ENCODE measurements around the gene TANC2. TPM values are rescaled to one million over a fixed set of nuclear protein-coding genes. Genes with fewer than 3 reads are reported as not detected.

The TANC2 gene
- total RNA-seq, 1 experiment from 2014 or later = 77.5 TPM

DNA sequence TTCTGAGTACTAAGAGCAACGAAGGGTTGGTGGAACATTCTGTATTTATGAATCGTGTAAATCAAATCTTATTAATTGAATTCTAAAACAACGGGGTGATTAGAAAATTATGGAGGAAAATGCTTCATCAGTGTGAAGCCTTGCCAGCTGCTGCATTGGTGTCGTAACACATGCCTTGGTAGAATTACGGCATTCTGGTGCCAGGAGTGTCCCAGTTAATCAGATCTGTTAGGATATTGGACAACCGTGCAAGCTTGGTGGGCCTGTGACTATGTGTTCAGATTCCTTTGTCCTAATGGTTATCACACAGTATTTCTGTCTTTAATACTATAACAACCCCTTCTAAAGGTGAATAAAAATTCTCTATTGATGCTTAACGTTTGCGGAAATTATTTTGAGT is 44.2 kb upstream of the TANC2 start:
- no peak overlapping the region for H3K27ac ChIP-seq (ENCODE audit: low read length)
- H3K4me3 ChIP-seq (ENCODE audit: low read depth in 2 of 2, low read length in 2 of 2) = no peak overlapping the region
- ATAC-seq (no peak), DNase-seq (ENCODE audit: low read depth, low spot score) (no peak)
- ChIA-PET POLR2A (interaction anchor here (0.7 kb wide), 1 partner anchor 9 kb away, joined by 9 read pairs; no protein-coding TSS in a partner anchor), CTCF (no interaction called here)
- TF ChIP-seq POLR2AphosphoS5 (IDR thresholded peaks at IDR 0.05; ENCODE audit: low read depth, low read length) = no peak
- TF ChIP-seq SIN3A (IDR thresholded peaks at IDR 0.05; ENCODE audit: borderline replicate concordance, insufficient read depth, low read depth, low read length) = no peak
- TF ChIP-seq, protein P1, sequence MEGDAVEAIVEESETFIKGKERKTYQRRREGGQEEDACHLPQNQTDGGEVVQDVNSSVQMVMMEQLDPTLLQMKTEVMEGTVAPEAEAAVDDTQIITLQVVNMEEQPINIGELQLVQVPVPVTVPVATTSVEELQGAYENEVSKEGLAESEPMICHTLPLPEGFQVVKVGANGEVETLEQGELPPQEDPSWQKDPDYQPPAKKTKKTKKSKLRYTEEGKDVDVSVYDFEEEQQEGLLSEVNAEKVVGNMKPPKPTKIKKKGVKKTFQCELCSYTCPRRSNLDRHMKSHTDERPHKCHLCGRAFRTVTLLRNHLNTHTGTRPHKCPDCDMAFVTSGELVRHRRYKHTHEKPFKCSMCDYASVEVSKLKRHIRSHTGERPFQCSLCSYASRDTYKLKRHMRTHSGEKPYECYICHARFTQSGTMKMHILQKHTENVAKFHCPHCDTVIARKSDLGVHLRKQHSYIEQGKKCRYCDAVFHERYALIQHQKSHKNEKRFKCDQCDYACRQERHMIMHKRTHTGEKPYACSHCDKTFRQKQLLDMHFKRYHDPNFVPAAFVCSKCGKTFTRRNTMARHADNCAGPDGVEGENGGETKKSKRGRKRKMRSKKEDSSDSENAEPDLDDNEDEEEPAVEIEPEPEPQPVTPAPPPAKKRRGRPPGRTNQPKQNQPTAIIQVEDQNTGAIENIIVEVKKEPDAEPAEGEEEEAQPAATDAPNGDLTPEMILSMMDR (IDR thresholded peaks at IDR 0.05) = no peak
- no peak for TF ChIP-seq TCF7L2 (IDR thresholded peaks at IDR 0.05; ENCODE audit: low read depth, low read length)
- TF ChIP-seq, protein P2, sequence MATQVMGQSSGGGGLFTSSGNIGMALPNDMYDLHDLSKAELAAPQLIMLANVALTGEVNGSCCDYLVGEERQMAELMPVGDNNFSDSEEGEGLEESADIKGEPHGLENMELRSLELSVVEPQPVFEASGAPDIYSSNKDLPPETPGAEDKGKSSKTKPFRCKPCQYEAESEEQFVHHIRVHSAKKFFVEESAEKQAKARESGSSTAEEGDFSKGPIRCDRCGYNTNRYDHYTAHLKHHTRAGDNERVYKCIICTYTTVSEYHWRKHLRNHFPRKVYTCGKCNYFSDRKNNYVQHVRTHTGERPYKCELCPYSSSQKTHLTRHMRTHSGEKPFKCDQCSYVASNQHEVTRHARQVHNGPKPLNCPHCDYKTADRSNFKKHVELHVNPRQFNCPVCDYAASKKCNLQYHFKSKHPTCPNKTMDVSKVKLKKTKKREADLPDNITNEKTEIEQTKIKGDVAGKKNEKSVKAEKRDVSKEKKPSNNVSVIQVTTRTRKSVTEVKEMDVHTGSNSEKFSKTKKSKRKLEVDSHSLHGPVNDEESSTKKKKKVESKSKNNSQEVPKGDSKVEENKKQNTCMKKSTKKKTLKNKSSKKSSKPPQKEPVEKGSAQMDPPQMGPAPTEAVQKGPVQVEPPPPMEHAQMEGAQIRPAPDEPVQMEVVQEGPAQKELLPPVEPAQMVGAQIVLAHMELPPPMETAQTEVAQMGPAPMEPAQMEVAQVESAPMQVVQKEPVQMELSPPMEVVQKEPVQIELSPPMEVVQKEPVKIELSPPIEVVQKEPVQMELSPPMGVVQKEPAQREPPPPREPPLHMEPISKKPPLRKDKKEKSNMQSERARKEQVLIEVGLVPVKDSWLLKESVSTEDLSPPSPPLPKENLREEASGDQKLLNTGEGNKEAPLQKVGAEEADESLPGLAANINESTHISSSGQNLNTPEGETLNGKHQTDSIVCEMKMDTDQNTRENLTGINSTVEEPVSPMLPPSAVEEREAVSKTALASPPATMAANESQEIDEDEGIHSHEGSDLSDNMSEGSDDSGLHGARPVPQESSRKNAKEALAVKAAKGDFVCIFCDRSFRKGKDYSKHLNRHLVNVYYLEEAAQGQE (IDR thresholded peaks at IDR 0.05; ENCODE audit: insufficient read depth in 1 of 2, low read depth in 2 of 2, low read length in 1 of 2) = no peak
- H3K27me3 ChIP-seq (ENCODE audit: control insufficient read depth, insufficient read depth, low read length) = no peaks in the 10 kb centered on the region
- no peaks in the 10 kb centered on the region for H3K4me1 ChIP-seq (ENCODE audit: control insufficient read depth, insufficient read depth, low read length)
- intact Hi-C loops (cut with micrococcal nuclease; ENCODE audit: unreplicated experiment) (no loop called here), in situ Hi-C loops (cut with HindIII; ENCODE audit: low pct_unique_long_range_greater_than_20kb, low sequenced_read_pairs) (no loop called here)
- no peaks in the 10 kb centered on the region for H3K9me3 ChIP-seq (ENCODE audit: control insufficient read depth, insufficient read depth, low read depth, low read length)
- H3K36me3 ChIP-seq (ENCODE audit: control insufficient read depth, insufficient read depth, low read length) = no peaks in the 10 kb centered on the region
- BruUV-seq (replicated peaks) = no TSS peak

DNA sequence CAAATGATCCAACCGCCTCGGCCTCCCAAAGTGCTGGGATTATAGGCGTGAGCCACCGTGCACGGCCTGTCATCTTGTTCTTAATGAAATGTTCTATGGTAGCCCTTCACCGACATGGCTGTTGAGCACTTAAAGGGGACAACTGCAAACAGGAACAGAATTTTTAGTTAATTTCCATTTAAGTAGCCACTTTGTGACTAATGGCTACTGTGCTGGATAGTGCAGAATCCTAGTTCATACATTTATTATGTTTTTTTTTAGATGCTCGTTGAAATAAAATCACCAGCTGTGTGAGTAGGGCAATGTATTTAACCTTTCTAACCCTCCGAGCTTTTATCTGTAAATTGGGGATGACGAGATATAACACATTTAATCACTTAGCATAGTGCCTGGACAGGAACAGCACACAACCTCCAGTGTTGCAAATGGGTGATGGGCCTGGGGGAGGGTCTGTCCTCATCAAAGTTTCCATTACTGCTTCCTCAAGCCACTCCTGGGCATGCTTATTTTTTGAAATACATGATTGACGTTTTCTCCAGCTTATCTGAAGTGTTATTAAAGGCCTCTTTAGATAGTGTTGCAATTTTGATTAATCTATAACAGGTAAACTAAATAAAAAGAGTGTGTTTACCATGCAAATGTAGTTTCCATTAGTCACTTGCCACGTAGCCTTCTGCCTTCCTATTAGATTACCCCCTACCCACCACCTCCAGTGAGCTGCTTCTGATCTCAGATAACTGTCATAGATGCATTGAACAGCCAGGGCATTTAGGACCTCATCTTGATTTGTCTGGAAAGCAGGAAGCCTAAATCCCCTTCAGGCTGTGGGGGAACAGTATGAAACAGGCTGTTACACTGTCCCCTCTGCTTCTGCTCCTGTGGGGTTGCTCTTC is 42.5 kb upstream of the TANC2 start:
- in situ Hi-C loops (cut with HindIII; ENCODE audit: low pct_unique_long_range_greater_than_20kb, low sequenced_read_pairs) (no loop called here), intact Hi-C loops (cut with micrococcal nuclease; ENCODE audit: unreplicated experiment) (no loop called here)
- DNase-seq (ENCODE audit: low read depth, low spot score) (no peak), ATAC-seq (no peak)
- no peaks in the 10 kb centered on the region for H3K27me3 ChIP-seq (ENCODE audit: control insufficient read depth, insufficient read depth, low read length)
- TF ChIP-seq SIN3A (IDR thresholded peaks at IDR 0.05; ENCODE audit: borderline replicate concordance, insufficient read depth, low read depth, low read length) (no peak), TCF7L2 (IDR thresholded peaks at IDR 0.05; ENCODE audit: low read depth, low read length) (no peak), POLR2AphosphoS5 (IDR thresholded peaks at IDR 0.05; ENCODE audit: low read depth, low read length) (no peak)
- TF ChIP-seq, protein P1 (IDR thresholded peaks at IDR 0.05) = no peak
- TF ChIP-seq, protein P2 (IDR thresholded peaks at IDR 0.05; ENCODE audit: insufficient read depth in 1 of 2, low read depth in 2 of 2, low read length in 1 of 2) = no peak
- H3K4me3 ChIP-seq (ENCODE audit: low read depth in 2 of 2, low read length in 2 of 2) = no peak overlapping the region
- BruUV-seq (replicated peaks) = no TSS peak
- H3K9me3 ChIP-seq (ENCODE audit: control insufficient read depth, insufficient read depth, low read depth, low read length) = no peaks in the 10 kb centered on the region
- ChIA-PET POLR2A (no interaction called here), CTCF (no interaction called here)
- H3K4me1 ChIP-seq (ENCODE audit: control insufficient read depth, insufficient read depth, low read length) = no peaks in the 10 kb centered on the region
- H3K27ac ChIP-seq (ENCODE audit: low read length) = no peak overlapping the region
- H3K36me3 ChIP-seq (ENCODE audit: control insufficient read depth, insufficient read depth, low read length) = no peaks in the 10 kb centered on the region
